Naive thymus-derived CD8-positive, alpha-beta T cell (primary cell): ENCODE measurements around the gene VWDE. TPM values are rescaled to one million over a fixed set of nuclear protein-coding genes. Genes with fewer than 3 reads are reported as not detected.

Experiments used
- ATAC-seq, 2 donors: fragments of 150-1000 bp; cut with Tn5 transposase in 1 of 2; sonication (Bioruptor Pico), chemical (Tn5 transposase) in 1 of 2; 1 replicate in 1 of 2; 2 replicates in 1 of 2; pipeline ENCODE4 v1.10.0; 2021; ENCODE audit warnings: mild to moderate bottlenecking in 2 of 2, moderate library complexity in 2 of 2
- POLR2A ChIA-PET: fragments of 350-600 bp; sonication (Branson Sonifier 250); formaldehyde crosslinking; loops from one replicate; lab custom pipeline; 2021; ENCODE audit warnings: antibody characterized with exemption; lab: Charles Lee
- DNase-seq, 10 donors: peaks; one replicate each; pipeline versions ENCODE4 v3.0.0 to v3.0.0-alpha.2; 2020 to 2022
- H3K27ac Mint-ChIP-seq, 10 donors: one replicate each; pipeline ENCODE4 v1.8.0; 2020 to 2022; ENCODE audit warnings: mild to moderate bottlenecking in 10 of 10, mixed read lengths in 10 of 10, moderate library complexity in 4 of 10, inconsistent platforms in 1 of 10
- H3K27me3 Mint-ChIP-seq, 5 donors: one replicate each; pipeline ENCODE4 v1.8.0; 2021 to 2022; ENCODE audit warnings: mixed read lengths in 5 of 5
- H3K36me3 Mint-ChIP-seq, 3 donors: one replicate each; pipeline ENCODE4 v1.8.0; 2020 to 2022; ENCODE audit warnings: mixed read lengths in 3 of 3, mild to moderate bottlenecking in 2 of 3, inconsistent platforms in 1 of 3
- H3K4me1 Mint-ChIP-seq, 4 donors: one replicate each; pipeline ENCODE4 v1.8.0; 2021 to 2022; ENCODE audit warnings: mixed read lengths in 4 of 4
- H3K4me3 Mint-ChIP-seq, 10 donors: one replicate each; pipeline ENCODE4 v1.8.0; 2020 to 2022; ENCODE audit warnings: mild to moderate bottlenecking in 10 of 10, mixed read lengths in 10 of 10, moderate library complexity in 6 of 10, inconsistent platforms in 1 of 10
- H3K9me3 Mint-ChIP-seq, 9 donors: one replicate each; pipeline ENCODE4 v1.8.0; 2020 to 2022; ENCODE audit warnings: mixed read lengths in 9 of 9, mild to moderate bottlenecking in 3 of 9, inconsistent platforms in 1 of 9, moderate library complexity in 1 of 9
- polyA plus RNA-seq, 3 donors: library from polyadenylated mRNA; unstranded; fragments of 300-500 nt; fragmentation: Illumina TruSeq; gene quantifications; one replicate each; pipeline ENCODE4 v1.2.3, GENCODE V29; 2021
- total RNA-seq, 8 experiments: library from RNA in 2 of 8; stranded (reverse) in 2 of 8; gene quantifications; one replicate each; pipeline ENCODE4 v1.2.3 and lab custom pipeline; 2021 to 2026

The VWDE gene
- total and polyA plus RNA-seq, 5 experiments from 2014 or later: 1.0 to 4.0 (median 3.5) TPM; not detected in 2

GRCh38 chr7:12320241-12320986 lies 83.3 kb downstream of the VWDE start:
- Mint-ChIP-seq H3K4me3 (no peak overlapping the region), H3K9me3 (no peaks in the 10 kb centered on the region), H3K27ac (peak overlapping the region in 1 of 10 donors; percentile 75), H3K4me1 (peaks cover 0 to 3% (median 1%) of the 10 kb centered on the region in 4 donors), H3K27me3 (no peaks in the 10 kb centered on the region), H3K36me3 (no peaks in the 10 kb centered on the region)
- no peak for ATAC-seq
- DNase-seq: no peak
- POLR2A ChIA-PET: interaction anchor here (1.3 kb wide), 1 partner anchor 109 kb away, joined by 6 read pairs; the partner anchor contains the start of gene TMEM106B

GRCh38 chr7:12317675-12318074 lies 86.0 kb downstream of the VWDE start:
- no peak for DNase-seq
- Mint-ChIP-seq H3K27me3 (peaks cover 0 to 2% (median 0%) of the 10 kb centered on the region in 5 donors), H3K4me3 (no peak overlapping the region), H3K9me3 (no peaks in the 10 kb centered on the region), H3K27ac (no peak overlapping the region), H3K36me3 (no peaks in the 10 kb centered on the region), H3K4me1 (peaks cover 0 to 3% (median 1%) of the 10 kb centered on the region in 4 donors)
- POLR2A ChIA-PET: no interaction called here
- ATAC-seq: no peak

- Mint-ChIP-seq H3K9me3 (peaks cover 0 to 2% (median 0%) of the 10 kb centered on the region in 9 donors), H3K36me3 (no peaks in the 10 kb centered on the region), H3K4me1 (peaks cover 0 to 3% (median 1%) of the 10 kb centered on the region in 4 donors), H3K27me3 (peaks cover 0 to 3% (median 0%) of the 10 kb centered on the region in 5 donors), H3K27ac (peak overlapping the region in 2 of 10 donors; percentile 20 to 78), H3K4me3 (no peak overlapping the region)
- ATAC-seq (no peak), DNase-seq (no peak)
- POLR2A ChIA-PET: no interaction called here
These were observed 86.7 kb downstream of the VWDE start for GRCh38 chr7:12316925-12317324.

- no peak for DNase-seq
- peaks cover 0 to 3% (median 0%) of the 10 kb centered on the region in 9 donors for H3K9me3 Mint-ChIP-seq
- peaks cover 0 to 3% (median 0%) of the 10 kb centered on the region in 5 donors for H3K27me3 Mint-ChIP-seq
- no peaks in the 10 kb centered on the region for H3K36me3 Mint-ChIP-seq
- no peak for ATAC-seq
- no peaks in the 10 kb centered on the region for H3K4me1 Mint-ChIP-seq
- POLR2A ChIA-PET: no interaction called here
- no peak overlapping the region for H3K4me3 Mint-ChIP-seq
- no peak overlapping the region for H3K27ac Mint-ChIP-seq
These were observed 88.6 kb downstream of the VWDE start for GRCh38 chr7:12315049-12315448.

GRCh38 chr7:12314199-12314598 lies 89.5 kb downstream of the VWDE start:
- POLR2A ChIA-PET: no interaction called here

GRCh38 chr7:12305502-12305901 lies 98.2 kb downstream of the VWDE start:
- Mint-ChIP-seq H3K9me3 (peaks cover 0 to 10% (median 0%) of the 10 kb centered on the region in 9 donors), H3K36me3 (no peaks in the 10 kb centered on the region), H3K4me1 (peaks cover 2 to 16% (median 9%) of the 10 kb centered on the region in 4 donors), H3K4me3 (no peak overlapping the region), H3K27me3 (no peaks in the 10 kb centered on the region), H3K27ac (peak overlapping the region in 1 of 10 donors; percentile 8)
- POLR2A ChIA-PET: no interaction called here
- no peak for DNase-seq
- no peak for ATAC-seq

More at GRCh38 chr7:12314199-12314598, 89.5 kb downstream of the VWDE start:
- Mint-ChIP-seq H3K9me3 (peaks cover 0 to 3% (median 0%) of the 10 kb centered on the region in 9 donors), H3K27me3 (peaks cover 0 to 3% (median 0%) of the 10 kb centered on the region in 5 donors), H3K36me3 (no peaks in the 10 kb centered on the region), H3K4me1 (no peaks in the 10 kb centered on the region), H3K27ac (no peak overlapping the region), H3K4me3 (no peak overlapping the region)
- DNase-seq (no peak), ATAC-seq (no peak)

- ATAC-seq (no peak), DNase-seq (no peak)
- Mint-ChIP-seq H3K27me3 (no peaks in the 10 kb centered on the region), H3K4me3 (no peak overlapping the region), H3K36me3 (no peaks in the 10 kb centered on the region), H3K27ac (no peak overlapping the region), H3K9me3 (peaks cover 0 to 10% (median 0%) of the 10 kb centered on the region in 9 donors), H3K4me1 (peaks cover 2 to 18% (median 10%) of the 10 kb centered on the region in 4 donors)
- POLR2A ChIA-PET: no interaction called here
These were observed 100.2 kb downstream of the VWDE start for GRCh38 chr7:12303495-12303894.

GRCh38 chr7:12303062-12303461 lies 100.6 kb downstream of the VWDE start:
- peaks cover 2 to 19% (median 10%) of the 10 kb centered on the region in 4 donors for H3K4me1 Mint-ChIP-seq
- peak overlapping the region in 1 of 10 donors; percentile 46 for H3K27ac Mint-ChIP-seq
- POLR2A ChIA-PET: no interaction called here
- peaks cover 0 to 10% (median 0%) of the 10 kb centered on the region in 9 donors for H3K9me3 Mint-ChIP-seq
- peak overlapping the region in 2 of 10 donors; percentile 1 to 12 for H3K4me3 Mint-ChIP-seq
- H3K27me3 Mint-ChIP-seq: no peaks in the 10 kb centered on the region
- ATAC-seq (no peak), DNase-seq (no peak)
- H3K36me3 Mint-ChIP-seq: no peaks in the 10 kb centered on the region

GRCh38 chr7:12300415-12300814 lies 103.2 kb downstream of the VWDE start:
- peaks cover 0 to 10% (median 0%) of the 10 kb centered on the region in 9 donors for H3K9me3 Mint-ChIP-seq
- H3K4me3 Mint-ChIP-seq: no peak overlapping the region
- DNase-seq: no peak
- ATAC-seq: no peak
- no peak overlapping the region for H3K27ac Mint-ChIP-seq
- POLR2A ChIA-PET: no interaction called here
- H3K27me3 Mint-ChIP-seq: no peaks in the 10 kb centered on the region
- H3K36me3 Mint-ChIP-seq: no peaks in the 10 kb centered on the region
- H3K4me1 Mint-ChIP-seq: peaks cover 3 to 27% (median 14%) of the 10 kb centered on the region in 4 donors

- no peaks in the 10 kb centered on the region for H3K27me3 Mint-ChIP-seq
- no peak overlapping the region for H3K27ac Mint-ChIP-seq
- H3K4me3 Mint-ChIP-seq: no peak overlapping the region
- ATAC-seq: no peak
- no peak for DNase-seq
- no peaks in the 10 kb centered on the region for H3K36me3 Mint-ChIP-seq
- peaks cover 0 to 4% (median 0%) of the 10 kb centered on the region in 9 donors for H3K9me3 Mint-ChIP-seq
- H3K4me1 Mint-ChIP-seq: peaks cover 3 to 36% (median 22%) of the 10 kb centered on the region in 4 donors
- POLR2A ChIA-PET: no interaction called here
These were observed 104.3 kb downstream of the VWDE start for GRCh38 chr7:12299367-12299766.

- Mint-ChIP-seq H3K36me3 (no peaks in the 10 kb centered on the region), H3K4me1 (peaks cover 2 to 24% (median 15%) of the 10 kb centered on the region in 4 donors), H3K27me3 (no peaks in the 10 kb centered on the region), H3K9me3 (peaks cover 0 to 2% (median 0%) of the 10 kb centered on the region in 9 donors), H3K27ac (peak overlapping the region in 3 of 10 donors; percentile 8 to 78 (median 48)), H3K4me3 (no peak overlapping the region)
- POLR2A ChIA-PET: no interaction called here
- DNase-seq: no peak
- no peak for ATAC-seq
These were observed 106.2 kb downstream of the VWDE start for GRCh38 chr7:12297283-12298108.

GRCh38 chr7:12296051-12296570 lies 107.6 kb downstream of the VWDE start:
- ATAC-seq (no peak), DNase-seq (no peak)
- peaks cover 0 to 4% (median 2%) of the 10 kb centered on the region in 3 donors for H3K36me3 Mint-ChIP-seq
- peaks cover 0 to 6% (median 2%) of the 10 kb centered on the region in 9 donors for H3K9me3 Mint-ChIP-seq
- H3K27me3 Mint-ChIP-seq: no peaks in the 10 kb centered on the region
- POLR2A ChIA-PET: no interaction called here
- peaks cover 2 to 20% (median 13%) of the 10 kb centered on the region in 4 donors for H3K4me1 Mint-ChIP-seq
- no peak overlapping the region for H3K4me3 Mint-ChIP-seq
- no peak overlapping the region for H3K27ac Mint-ChIP-seq
